GM18951 (cell line): ENCODE results near the gene RTN4.

Experiments used
- POLR2A ChIP-seq: IDR thresholded peaks from 4 replicates; pipeline ENCODE4 v1.6.1; 2011; ENCODE audit warnings: mild to moderate bottlenecking; ENCODE audit not compliant: insufficient read length, insufficient read depth; ENCODE audit errors: extremely low read depth
- in situ Hi-C: fragments of 300-500 bp; cut with MboI; formaldehyde crosslinking; loops from one replicate; pipeline ENCODE4 v1.12.0; 2022; ENCODE audit warnings: low sequenced_read_pairs, mixed read lengths, inconsistent platforms; ENCODE audit not compliant: unreplicated experiment

The RTN4 gene

GRCh38 chr2:54948120-54948519 lies 102.1 kb downstream of the RTN4 start:
- TF ChIP-seq POLR2A: no peak
- in situ Hi-C loops: no loop called here

- in situ Hi-C loops: no loop called here
- TF ChIP-seq POLR2A: no peak
These were observed 102.6 kb downstream of the RTN4 start for GRCh38 chr2:54947646-54948045.

GRCh38 chr2:54947136-54947535 lies 103.1 kb downstream of the RTN4 start:
- no peak for TF ChIP-seq POLR2A

GRCh38 chr2:54946220-54946805 lies 103.9 kb downstream of the RTN4 start:
- TF ChIP-seq POLR2A: no peak
- in situ Hi-C loops: no loop called here

More at GRCh38 chr2:54947136-54947535, 103.1 kb downstream of the RTN4 start:
- in situ Hi-C loops: no loop called here

GRCh38 chr2:54945391-54946219 lies 104.6 kb downstream of the RTN4 start:
- in situ Hi-C loops: no loop called here
- TF ChIP-seq POLR2A: no peak

DNA sequence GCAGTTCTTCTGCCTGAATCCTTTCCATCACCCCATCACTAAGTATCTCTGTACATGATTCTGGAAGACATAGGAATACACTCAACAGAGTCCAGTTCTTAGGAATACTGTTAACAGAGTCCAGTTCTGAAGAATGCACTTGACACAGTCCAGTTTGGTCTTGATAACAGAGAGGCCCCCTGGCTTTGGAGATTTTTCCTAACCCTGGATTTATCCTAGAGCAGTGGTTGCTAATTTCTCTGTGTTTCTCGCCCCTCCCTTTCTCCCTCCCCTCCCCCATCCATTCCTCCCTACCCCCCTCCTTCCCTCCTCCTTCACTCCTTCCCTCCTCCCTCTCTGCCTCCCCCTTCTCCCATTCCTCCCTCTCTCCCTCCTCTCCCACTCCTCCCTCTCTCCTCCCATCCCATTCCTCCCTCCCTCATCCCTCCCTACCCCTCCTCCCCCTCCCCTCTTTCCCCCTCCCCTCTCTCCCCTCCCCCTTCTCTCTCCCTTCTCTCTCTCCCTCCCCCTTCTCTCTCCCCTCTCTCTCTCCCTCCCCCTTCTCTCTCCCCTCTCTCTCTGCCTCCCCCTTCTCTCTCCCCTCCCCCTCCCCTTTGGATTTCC lies 105.4 kb downstream of the RTN4 start:
- in situ Hi-C loops: no loop called here
- TF ChIP-seq POLR2A: no peak

- in situ Hi-C loops: no loop called here
- no peak for TF ChIP-seq POLR2A
These were observed 107.9 kb downstream of the RTN4 start for GRCh38 chr2:54942373-54942772.

- no peak for TF ChIP-seq POLR2A
- in situ Hi-C loops: no loop called here
These were observed 108.8 kb downstream of the RTN4 start for GRCh38 chr2:54941248-54941984.

DNA sequence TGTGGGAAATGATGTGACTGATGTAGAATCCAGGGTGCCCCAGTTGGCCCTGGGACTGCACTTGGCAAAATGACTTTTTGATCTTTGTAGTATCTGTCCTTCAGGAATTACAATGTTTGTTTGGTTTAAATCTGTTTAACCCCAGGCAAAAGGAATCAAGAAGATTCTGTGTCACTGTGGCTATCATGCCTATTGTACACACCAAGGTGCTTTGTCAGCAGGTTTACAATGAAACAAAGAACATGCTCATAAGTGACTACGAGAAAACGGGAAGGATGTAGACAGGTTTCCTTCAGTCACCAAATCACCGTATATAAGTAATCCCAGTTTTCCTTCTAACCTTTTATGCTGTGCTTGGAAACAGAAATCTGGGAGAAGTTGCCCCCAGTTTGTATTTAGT lies 109.5 kb downstream of the RTN4 start:
- TF ChIP-seq POLR2A: no peak
- in situ Hi-C loops: no loop called here

- no peak for TF ChIP-seq POLR2A
- in situ Hi-C loops: no loop called here
These were observed 110.7 kb downstream of the RTN4 start for GRCh38 chr2:54939446-54940118.

DNA sequence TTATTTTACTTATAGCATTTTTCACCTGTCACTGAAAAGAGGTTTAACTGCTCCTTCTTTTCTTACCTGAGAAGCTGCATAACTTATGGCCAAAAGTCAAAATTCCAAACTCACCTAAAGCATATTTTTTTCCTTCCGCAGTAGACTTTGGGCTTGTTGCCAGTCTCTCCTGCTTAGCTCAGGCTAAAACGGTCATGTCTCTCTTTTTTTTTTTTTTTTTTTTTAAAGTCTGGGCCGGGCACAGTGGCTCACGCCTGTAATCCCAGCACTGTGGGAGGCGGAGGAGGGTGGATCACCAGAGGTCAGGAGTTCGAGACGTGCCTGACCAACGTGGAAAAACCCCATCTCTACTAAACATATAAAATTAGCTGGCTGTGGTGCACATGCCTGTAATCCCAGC lies 113.5 kb downstream of the RTN4 start:
- no peak for TF ChIP-seq POLR2A
- in situ Hi-C loops: no loop called here

- in situ Hi-C loops: no loop called here
- no peak for TF ChIP-seq POLR2A
These were observed 114.9 kb downstream of the RTN4 start for GRCh38 chr2:54935389-54935788.

DNA sequence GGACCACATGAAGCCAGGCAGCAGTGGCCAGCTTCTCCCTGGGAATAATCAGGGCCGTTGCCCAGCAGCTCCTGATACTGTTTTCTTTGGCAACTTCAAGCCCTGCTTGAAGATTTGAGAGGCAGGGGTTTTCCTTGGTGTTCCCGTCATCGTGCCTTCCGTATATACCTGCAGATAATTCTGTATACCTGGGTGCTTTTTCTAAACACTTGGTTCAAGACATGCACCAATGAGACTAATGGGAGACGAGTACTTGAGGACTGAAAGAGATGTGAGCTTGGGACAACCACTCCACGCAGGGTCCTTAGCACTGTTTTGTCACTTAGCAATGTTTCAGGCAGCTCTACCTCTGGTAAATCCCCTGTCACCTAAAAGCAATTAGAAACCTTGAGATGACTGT lies 118.8 kb downstream of the RTN4 start:
- no peak for TF ChIP-seq POLR2A
- in situ Hi-C loops: no loop called here

DNA sequence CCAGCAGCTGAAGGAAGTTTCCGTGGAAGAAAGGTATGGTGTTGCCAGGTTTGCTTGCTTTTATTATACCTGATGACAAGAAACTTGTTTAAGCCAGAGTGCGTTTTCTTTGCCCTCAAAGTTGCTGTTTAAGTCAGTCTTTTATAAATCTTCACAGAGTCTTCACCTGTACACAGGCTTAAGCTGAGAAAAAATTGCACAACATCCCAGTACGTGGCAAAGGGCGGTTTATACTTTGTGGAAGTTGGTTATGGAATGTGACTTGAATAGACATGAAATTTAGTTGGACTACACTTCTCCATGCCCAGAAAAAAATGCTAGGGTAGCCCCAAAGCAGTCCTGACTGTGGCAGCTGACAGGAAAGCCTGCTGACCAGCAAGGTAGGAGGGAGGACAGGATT lies 121.5 kb downstream of the RTN4 start:
- in situ Hi-C loops: no loop called here
- TF ChIP-seq POLR2A: no peak
